ENCODE results near the gene ZC3H6.
"Not testable (repeated sequence)": the region's sequence is repeated elsewhere in the genome, so short reads cannot be mapped to it uniquely, and the experiment has no call there.

ZC3H6 gene

GRCh38 chr2:112276954-112277353, 1.6 kb downstream of the ZC3H6 start:
- no peak for DNase-seq

- no peak for DNase-seq
Measured at GRCh38 chr2:112277596-112278220, 2.3 kb downstream of the ZC3H6 start.

- not testable (repeated sequence) for DNase-seq
Measured at GRCh38 chr2:112282066-112282465, 6.7 kb downstream of the ZC3H6 start.

GRCh38 chr2:112283535-112283934, 8.1 kb downstream of the ZC3H6 start:
- not testable (repeated sequence) for DNase-seq

- DNase-seq = no peak
Measured at GRCh38 chr2:112290088-112290487, 14.7 kb downstream of the ZC3H6 start.

GRCh38 chr2:112290648-112291047, 15.3 kb downstream of the ZC3H6 start:
- DNase-seq = no peak

GRCh38 chr2:112293636-112294401, 18.4 kb downstream of the ZC3H6 start:
- no peak for DNase-seq

- no peak for DNase-seq
Measured at GRCh38 chr2:112295407-112296078, 20.1 kb downstream of the ZC3H6 start.

GRCh38 chr2:112296407-112296806, 21.0 kb downstream of the ZC3H6 start:
- DNase-seq = no peak

- no peak for DNase-seq
Measured at GRCh38 chr2:112301171-112301584, 25.8 kb downstream of the ZC3H6 start.

GRCh38 chr2:112301973-112302372, 26.6 kb downstream of the ZC3H6 start:
- no peak for DNase-seq

- DNase-seq = no peak
Measured at GRCh38 chr2:112304298-112304941, 29.0 kb downstream of the ZC3H6 start.

GRCh38 chr2:112305132-112305531, 29.7 kb downstream of the ZC3H6 start:
- no peak for DNase-seq

- no peak for DNase-seq
Measured at GRCh38 chr2:112310906-112311305, 35.5 kb downstream of the ZC3H6 start.

GRCh38 chr2:112311932-112312331, 36.5 kb downstream of the ZC3H6 start:
- DNase-seq = no peak

GRCh38 chr2:112312821-112313220, 37.4 kb downstream of the ZC3H6 start:
- DNase-seq = no peak

- DNase-seq = no peak
Measured at GRCh38 chr2:112314856-112315255, 39.5 kb downstream of the ZC3H6 start.

- DNase-seq = no peak
Measured at GRCh38 chr2:112317303-112318158, 42.1 kb downstream of the ZC3H6 start.

GRCh38 chr2:112318515-112318914, 43.1 kb downstream of the ZC3H6 start:
- DNase-seq = no peak

GRCh38 chr2:112321375-112322320, 46.3 kb downstream of the ZC3H6 start:
- DNase-seq = no peak

- no peak for DNase-seq
Measured at GRCh38 chr2:112322919-112323318, 47.5 kb downstream of the ZC3H6 start.

Data from stimulated activated CD4-positive, alpha-beta T cell treated with anti-CD3 and anti-CD28 coated beads, Interleukin-1b, Interleukin-23, amount 100 ng/mL, for 48 hours (primary cell).